Mucosa of stomach (tissue), 1 donor: ENCODE results near the gene GSTM3.
"Not testable (repeated sequence)": the region's sequence is repeated elsewhere in the genome, so short reads cannot be mapped to it uniquely, and the experiment has no call there.

Experiments
- H3K27me3 ChIP-seq: one replicate; pipeline ENCODE4 v1.7.0; 2013; ENCODE audit warnings: mild to moderate bottlenecking, low read length; ENCODE audit not compliant: control insufficient read depth, insufficient read depth
- H3K36me3 ChIP-seq: one replicate; pipeline ENCODE4 v1.7.0; 2013; ENCODE audit warnings: low read length; ENCODE audit not compliant: control insufficient read depth, insufficient read depth
- H3K4me1 ChIP-seq: one replicate; pipeline ENCODE4 v1.7.0; 2013; ENCODE audit warnings: mild to moderate bottlenecking, low read length; ENCODE audit not compliant: control insufficient read depth, insufficient read depth
- H3K4me3 ChIP-seq: one replicate; pipeline ENCODE4 v1.7.0; 2013; ENCODE audit warnings: low read length
- H3K9ac ChIP-seq: one replicate; pipeline ENCODE4 v1.7.0; 2013; ENCODE audit warnings: mild to moderate bottlenecking, low read length, moderate library complexity
- H3K9me3 ChIP-seq: one replicate; pipeline ENCODE4 v1.7.0; 2013; ENCODE audit warnings: mild to moderate bottlenecking, low read length, moderate library complexity; ENCODE audit not compliant: control insufficient read depth
- donor health status: Pancreatic carcinoma.

GSTM3 gene

DNA sequence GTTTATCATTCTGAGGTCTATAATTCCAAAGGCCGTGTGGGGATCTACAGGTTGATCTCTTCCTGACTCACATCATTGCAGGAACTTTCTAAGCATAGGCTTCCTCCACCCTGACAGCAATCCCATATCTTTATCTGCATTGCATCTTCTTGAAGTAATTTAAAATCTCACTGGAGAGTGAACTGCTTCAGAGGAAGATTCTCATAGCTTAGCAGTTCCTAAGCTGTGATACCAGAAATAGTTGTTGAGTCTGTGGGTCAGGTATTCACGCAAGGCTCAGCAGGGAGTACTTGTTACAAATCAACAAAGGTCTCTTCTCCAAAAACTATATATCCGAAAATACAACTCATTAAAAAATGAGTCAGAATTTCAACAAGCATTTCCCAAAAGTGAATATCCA is 45.7 kb downstream of the GSTM3 start:
- not testable (repeated sequence) for H3K9ac ChIP-seq, H3K36me3 ChIP-seq, H3K9me3 ChIP-seq, H3K4me1 ChIP-seq, H3K4me3 ChIP-seq, H3K27me3 ChIP-seq

DNA sequence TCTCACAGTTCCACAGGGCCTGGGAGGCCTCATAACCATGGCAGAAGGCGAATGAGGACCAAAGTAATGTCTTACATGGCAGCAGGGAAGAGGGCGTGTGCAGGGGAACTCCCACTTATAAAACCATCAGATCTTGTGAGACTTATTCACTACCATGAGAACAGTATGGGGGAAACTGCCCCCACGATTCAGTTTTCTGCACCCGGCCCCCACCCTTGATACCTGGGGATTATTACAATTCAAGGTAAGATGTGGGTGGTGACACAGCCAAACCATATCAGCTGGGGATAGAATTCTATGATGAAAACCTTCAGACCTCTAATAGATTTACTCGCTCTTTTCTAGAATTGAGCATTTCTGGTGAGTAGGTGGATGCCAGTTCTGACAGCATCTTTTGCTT is 46.4 kb downstream of the GSTM3 start:
- H3K4me3 ChIP-seq, H3K9me3 ChIP-seq, H3K4me1 ChIP-seq, H3K36me3 ChIP-seq, H3K9ac ChIP-seq, H3K27me3 ChIP-seq: not testable (repeated sequence)

DNA sequence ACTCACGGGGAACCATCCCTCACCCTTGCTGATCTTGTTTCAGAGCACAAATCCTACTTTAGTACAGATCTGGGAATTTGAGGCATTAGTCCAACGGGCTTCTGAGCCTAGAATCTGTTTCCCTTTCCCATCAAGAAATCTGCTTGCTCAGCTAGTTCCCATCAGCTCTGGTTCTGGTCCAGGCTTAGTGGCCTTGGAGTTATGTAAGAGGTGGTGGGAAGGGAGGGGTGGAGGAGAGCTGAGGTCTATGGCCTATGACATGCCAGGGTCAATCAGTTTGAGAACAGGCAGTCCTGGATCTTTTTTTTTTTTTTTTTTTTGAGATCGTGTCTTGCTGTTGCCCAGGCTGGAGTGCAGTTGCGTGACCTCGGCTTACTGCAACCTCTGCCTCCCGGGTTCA is 49.1 kb downstream of the GSTM3 start:
- Histone ChIP-seq H3K27me3 (no peaks in the 10 kb centered on the region), H3K4me1 (no peaks in the 10 kb centered on the region), H3K9me3 (no peaks in the 10 kb centered on the region), H3K4me3 (no peak overlapping the region), H3K9ac (no peak overlapping the region), H3K36me3 (no peaks in the 10 kb centered on the region)

DNA sequence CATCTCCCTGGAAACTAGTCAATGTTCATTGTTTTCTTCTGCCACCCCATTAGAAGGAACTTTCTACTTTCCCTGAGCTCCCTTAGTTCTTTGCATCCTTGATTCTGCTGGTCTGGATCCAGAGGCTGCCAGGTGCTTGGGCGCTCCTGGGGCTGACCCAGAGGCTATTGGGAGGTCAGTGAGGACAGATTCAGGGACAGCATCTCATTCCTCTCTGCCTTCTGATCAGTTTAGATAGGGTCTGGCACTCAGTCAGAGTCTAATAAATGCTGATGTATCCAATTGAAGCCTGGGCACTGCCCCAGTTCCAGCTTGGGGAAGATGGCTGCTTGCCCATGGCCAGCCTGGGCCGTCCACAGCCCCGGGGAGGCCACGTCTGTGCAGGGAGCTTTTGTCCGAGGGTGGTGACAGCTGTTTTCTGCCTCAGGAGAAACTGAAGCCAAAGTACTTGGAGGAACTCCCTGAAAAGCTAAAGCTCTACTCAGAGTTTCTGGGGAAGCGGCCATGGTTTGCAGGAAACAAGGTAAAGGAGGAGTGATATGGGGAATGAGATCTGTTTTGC is 50.9 kb downstream of the GSTM3 start:
- no peaks in the 10 kb centered on the region for H3K9me3 ChIP-seq
- H3K27me3 ChIP-seq: no peaks in the 10 kb centered on the region
- no peak overlapping the region for H3K9ac ChIP-seq
- H3K4me3 ChIP-seq: no peak overlapping the region
- H3K36me3 ChIP-seq: no peaks in the 10 kb centered on the region
- H3K4me1 ChIP-seq: no peaks in the 10 kb centered on the region

DNA sequence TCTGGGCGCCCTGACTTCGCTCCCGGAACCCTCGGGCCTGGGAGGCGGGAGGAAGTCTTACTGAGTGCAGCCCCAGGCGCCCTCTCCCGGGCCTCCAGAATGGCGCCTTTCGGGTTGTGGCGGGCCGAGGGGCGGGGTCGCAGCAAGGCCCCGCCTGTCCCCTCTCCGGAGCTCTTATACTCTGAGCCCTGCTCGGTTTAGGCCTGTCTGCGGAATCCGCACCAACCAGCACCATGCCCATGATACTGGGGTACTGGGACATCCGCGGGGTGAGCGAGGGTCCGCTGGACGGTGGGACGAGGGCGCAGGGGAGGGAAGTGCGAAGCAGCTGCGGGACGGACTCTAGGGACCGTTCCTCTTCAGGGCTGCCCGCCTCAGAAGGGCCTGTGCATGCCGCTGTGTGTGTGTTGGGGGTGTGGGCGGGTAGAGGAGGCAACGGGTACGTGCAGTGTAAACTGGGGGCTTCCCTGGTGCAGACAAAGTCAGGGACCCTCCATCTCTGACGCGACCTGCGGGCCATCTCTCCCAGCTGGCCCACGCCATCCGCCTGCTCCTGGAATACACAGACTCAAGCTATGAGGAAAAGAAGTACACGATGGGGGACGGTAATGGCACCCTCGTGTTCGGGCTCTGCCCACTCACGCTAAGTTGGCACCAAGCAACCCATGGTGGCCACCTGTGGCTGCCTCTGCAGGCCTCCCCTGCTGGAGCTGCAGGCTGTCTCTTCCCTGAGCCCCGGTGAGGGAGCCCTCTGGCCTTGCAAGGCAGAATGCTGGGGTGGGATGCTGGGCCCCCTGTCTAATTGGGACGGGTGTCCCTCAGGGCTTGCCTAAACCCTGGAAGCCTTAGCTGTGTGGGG is 53.0 kb downstream of the GSTM3 start, which contains the start of gene GSTM1:
Gene GSTM1, plus strand, starts transcription at position 177 of the 859 bp plus-strand sequence. Its CDS starts 57 bp downstream, at position 234.
- Histone ChIP-seq H3K27me3 (no peaks in the 10 kb centered on the region), H3K36me3 (no peaks in the 10 kb centered on the region), H3K9ac (no peak within 1 kb of the TSS), H3K4me3 (no peak within 1 kb of the TSS), H3K4me1 (no peaks in the 10 kb centered on the region), H3K9me3 (no peaks in the 10 kb centered on the region)

DNA sequence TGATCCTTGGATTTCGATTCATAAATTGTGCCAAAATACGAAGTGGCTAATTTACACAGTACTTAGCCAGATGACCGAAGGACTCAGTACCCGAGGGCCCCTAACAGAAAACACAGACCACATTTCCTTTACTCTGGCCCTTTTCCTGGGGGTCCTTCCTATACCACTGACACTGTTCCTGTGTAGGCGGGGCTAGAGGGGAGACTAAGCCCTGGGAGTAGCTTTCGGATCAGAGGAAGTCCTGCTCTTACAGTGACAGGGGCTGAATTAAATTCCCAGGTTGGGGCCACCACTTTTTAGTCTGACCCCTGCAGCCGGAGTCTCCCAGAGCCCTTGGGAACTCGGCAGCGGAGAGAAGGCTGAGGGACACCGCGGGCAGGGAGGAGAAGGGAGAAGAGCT is 53.7 kb downstream of the GSTM3 start:
- H3K4me3 ChIP-seq: not testable (repeated sequence)

DNA sequence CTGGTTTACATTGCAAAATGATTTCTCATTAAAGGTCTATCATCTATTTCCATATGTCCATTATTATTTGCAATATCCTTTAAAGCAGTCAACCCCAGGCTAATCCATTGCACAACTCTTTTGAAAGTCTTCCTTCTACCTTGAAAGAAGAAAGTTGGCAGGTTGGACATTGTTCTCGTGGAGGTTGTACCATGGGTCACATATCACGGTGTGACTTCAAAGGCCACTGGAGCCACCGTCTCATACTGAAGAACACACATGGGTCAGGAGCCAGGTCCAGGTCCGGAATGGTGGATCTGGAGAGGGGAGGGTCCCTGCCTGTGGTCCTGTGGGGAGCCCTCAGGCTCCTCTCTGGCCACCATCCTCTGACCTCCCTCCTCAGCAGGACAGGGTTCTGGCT is 54.9 kb downstream of the GSTM3 start:
- not testable (repeated sequence) for H3K27me3 ChIP-seq, H3K4me3 ChIP-seq, H3K9me3 ChIP-seq, H3K9ac ChIP-seq, H3K36me3 ChIP-seq, H3K4me1 ChIP-seq

More for the DNA sequence above, 53.7 kb downstream of the GSTM3 start:
- not testable (repeated sequence) for H3K9me3 ChIP-seq, H3K9ac ChIP-seq, H3K4me1 ChIP-seq, H3K27me3 ChIP-seq, H3K36me3 ChIP-seq

DNA sequence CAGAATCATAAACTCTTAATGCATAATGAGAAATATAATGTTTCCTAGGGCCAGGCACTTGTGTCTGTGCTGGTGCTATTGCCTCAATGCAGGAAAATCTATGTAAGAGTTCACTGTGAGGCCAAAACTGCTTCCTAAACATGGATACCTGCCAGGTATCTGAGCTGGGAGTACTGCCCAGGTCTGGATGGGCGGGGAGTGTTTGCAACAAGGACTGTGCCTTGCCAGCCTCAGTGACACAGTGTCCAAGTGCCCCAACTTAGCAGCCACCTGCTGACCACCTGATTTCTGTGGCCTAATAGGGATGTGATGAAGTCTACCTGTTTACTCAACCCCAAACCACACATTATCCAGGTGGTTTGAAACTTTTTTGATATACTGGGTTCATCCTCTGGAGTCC is 55.4 kb downstream of the GSTM3 start:
- not testable (repeated sequence) for H3K4me1 ChIP-seq, H3K27me3 ChIP-seq, H3K4me3 ChIP-seq, H3K36me3 ChIP-seq, H3K9ac ChIP-seq, H3K9me3 ChIP-seq

DNA sequence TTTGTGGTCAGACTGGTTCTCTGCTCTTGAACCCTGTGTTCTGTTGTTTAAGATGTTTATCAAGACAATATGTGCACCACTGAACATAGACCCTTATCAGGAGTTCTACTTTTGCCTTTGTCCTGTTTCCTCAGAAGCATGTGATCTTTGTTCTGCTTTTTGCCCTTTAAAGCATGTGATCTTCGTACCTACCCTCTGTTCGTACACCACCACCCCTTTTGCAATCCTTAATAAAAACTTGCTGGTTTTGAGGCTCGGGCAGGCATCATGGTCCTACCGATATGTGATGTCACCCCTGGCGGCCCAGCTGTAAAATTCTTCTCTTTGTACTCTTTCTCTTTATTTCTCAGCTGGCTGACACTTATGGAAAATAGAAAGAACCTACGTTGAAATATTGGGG is 56.1 kb downstream of the GSTM3 start:
- not testable (repeated sequence) for H3K27me3 ChIP-seq, H3K9me3 ChIP-seq, H3K4me1 ChIP-seq, H3K36me3 ChIP-seq, H3K4me3 ChIP-seq, H3K9ac ChIP-seq
